Sigmoid colon (tissue), 7 donors: ENCODE data around the gene SEC24B. TPM values are rescaled to one million over a fixed set of nuclear protein-coding genes. Genes with fewer than 3 reads are reported as not detected.

Experiments used
- DNase-seq: peaks from one replicate; pipeline ENCODE4 v3.0.0-alpha.2; 2019
- H3K27ac ChIP-seq, 4 donors: fragments of 200-600 bp; sonication (generic); one replicate each; pipeline ENCODE4 v1.5.1; 2016 to 2019; ENCODE audit warnings: mild to moderate bottlenecking in 1 of 4
- H3K27me3 ChIP-seq, 3 donors: fragments of 200-600 bp; sonication (generic); one replicate each; pipeline ENCODE4 v1.5.1; 2019; ENCODE audit warnings: mild to moderate bottlenecking in 1 of 3
- H3K36me3 ChIP-seq, 4 donors: fragments of 200-600 bp; sonication (generic); one replicate each; pipeline ENCODE4 v1.5.1; 2016 to 2019
- H3K4me1 ChIP-seq, 4 donors: fragments of 200-600 bp; sonication (generic); one replicate each; pipeline ENCODE4 v1.5.1; 2017 to 2019
- H3K4me3 ChIP-seq, 4 donors: fragments of 200-600 bp; sonication (generic); one replicate each; pipeline ENCODE4 v1.5.1; 2017 to 2019; ENCODE audit warnings: mild to moderate bottlenecking in 2 of 4, moderate library complexity in 1 of 4
- H3K9me3 ChIP-seq, 4 donors: fragments of 200-600 bp in 3 of 4; sonication (generic) in 3 of 4; one replicate each; pipeline versions ENCODE4 v1.5.1 to v1.6.1; 2013 to 2019
- EP300 ChIP-seq, 4 donors: sonication (generic); formaldehyde crosslinking; IDR thresholded peaks; one replicate each; pipeline ENCODE4 v1.6.1; 2017; ENCODE audit warnings: antibody characterized with exemption in 4 of 4
- POLR2A ChIP-seq, 2 donors: fragments of 450-650 bp; IDR thresholded peaks; one replicate each; pipeline ENCODE4 v1.6.1; 2016; ENCODE audit warnings: antibody characterized with exemption in 2 of 2, mild to moderate bottlenecking in 2 of 2, moderate library complexity in 2 of 2
- POLR2AphosphoS5 ChIP-seq, 4 donors: sonication (generic); formaldehyde crosslinking; IDR thresholded peaks; one replicate each; pipeline ENCODE4 v1.6.1; 2017; ENCODE audit warnings: antibody characterized with exemption in 4 of 4
- WGBS, 2 donors: extraction: QIAGEN DNeasy Blood & Tissue Kit; methylation state at CpG; one replicate each; pipeline ENCODE4 v1.1.7; 2013; 5-methylcytosine and 5-hydroxymethylcytosine counted together
- intact Hi-C: fragments of 100-400 bp; cut with DNase I; formaldehyde crosslinking; loops from one replicate; pipeline ENCODE4 v1.15.1; 2023
- polyA plus RNA-seq, 3 donors: library from polyadenylated mRNA; stranded (reverse); fragments of 200-250 nt; gene quantifications; one replicate each; pipeline ENCODE4 v1.2.3, GENCODE V29; 2013
- total RNA-seq, 4 donors: library from RNA; depleted of rRNA; stranded (reverse); fragments of >200 nt; gene quantifications; one replicate each; pipeline ENCODE4 v1.1.0, GENCODE V29; 2016
- TF ChIP-seq, protein P1 (sequence below), 4 experiments: fragments of 450-650 bp in 3 of 4; fragments of 200-600 bp in 1 of 4; IDR thresholded peaks; one replicate each; pipeline ENCODE4 v1.5.1; 2016 to 2019; ENCODE audit warnings: antibody characterized with exemption in 4 of 4, mild to moderate bottlenecking in 3 of 4, moderate library complexity in 2 of 4
- donor health status: healthy with polysubstance abuse.
- donor health status: Bipolar disorder and iron deficiency.
- donor health status: healthy.

SEC24B gene
- total and polyA plus RNA-seq, 7 donors = 9.7 to 41.8 (median 35.3) TPM

DNA sequence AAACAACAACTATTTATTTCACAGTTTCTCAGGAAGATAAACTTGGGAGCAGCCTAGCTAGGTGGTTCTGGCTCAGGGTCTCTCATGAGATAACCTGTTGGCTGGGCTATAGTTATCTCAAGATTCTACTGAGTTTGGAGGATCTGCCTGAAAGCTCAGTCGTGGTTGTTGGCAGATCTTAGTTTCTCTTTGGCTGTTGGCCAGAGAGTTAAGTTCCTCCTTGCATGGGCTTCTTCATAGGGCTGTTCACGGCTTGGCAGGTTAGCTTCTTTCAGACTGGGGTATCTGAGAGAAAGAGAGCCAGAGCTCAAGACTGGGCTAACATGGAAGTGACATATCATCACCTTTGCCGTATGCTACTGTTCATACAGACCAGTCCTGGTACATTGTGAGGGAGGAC lies 28.7 kb downstream of the SEC24B start:
- Histone ChIP-seq H3K9me3 (no peaks in the 10 kb centered on the region), H3K36me3 (peaks cover 0 to 20% (median 12%) of the 10 kb centered on the region in 4 donors), H3K4me1 (peaks cover 0 to 35% (median 7%) of the 10 kb centered on the region in 4 donors), H3K4me3 (no peak overlapping the region), H3K27me3 (no peaks in the 10 kb centered on the region), H3K27ac (no peak overlapping the region)
- WGBS, 2 donors = 61 to 67% methylated on average over 3 of the region's 3 CpGs
- no peak for TF ChIP-seq POLR2A (IDR thresholded peaks at IDR 0.05)
- TF ChIP-seq, protein P1, sequence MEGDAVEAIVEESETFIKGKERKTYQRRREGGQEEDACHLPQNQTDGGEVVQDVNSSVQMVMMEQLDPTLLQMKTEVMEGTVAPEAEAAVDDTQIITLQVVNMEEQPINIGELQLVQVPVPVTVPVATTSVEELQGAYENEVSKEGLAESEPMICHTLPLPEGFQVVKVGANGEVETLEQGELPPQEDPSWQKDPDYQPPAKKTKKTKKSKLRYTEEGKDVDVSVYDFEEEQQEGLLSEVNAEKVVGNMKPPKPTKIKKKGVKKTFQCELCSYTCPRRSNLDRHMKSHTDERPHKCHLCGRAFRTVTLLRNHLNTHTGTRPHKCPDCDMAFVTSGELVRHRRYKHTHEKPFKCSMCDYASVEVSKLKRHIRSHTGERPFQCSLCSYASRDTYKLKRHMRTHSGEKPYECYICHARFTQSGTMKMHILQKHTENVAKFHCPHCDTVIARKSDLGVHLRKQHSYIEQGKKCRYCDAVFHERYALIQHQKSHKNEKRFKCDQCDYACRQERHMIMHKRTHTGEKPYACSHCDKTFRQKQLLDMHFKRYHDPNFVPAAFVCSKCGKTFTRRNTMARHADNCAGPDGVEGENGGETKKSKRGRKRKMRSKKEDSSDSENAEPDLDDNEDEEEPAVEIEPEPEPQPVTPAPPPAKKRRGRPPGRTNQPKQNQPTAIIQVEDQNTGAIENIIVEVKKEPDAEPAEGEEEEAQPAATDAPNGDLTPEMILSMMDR (IDR thresholded peaks at IDR 0.05) = no peak
- TF ChIP-seq EP300 (IDR thresholded peaks at IDR 0.05) = no peak
- no peak for TF ChIP-seq POLR2AphosphoS5 (IDR thresholded peaks at IDR 0.05)
- DNase-seq = no peak
- intact Hi-C loops = no loop called here

DNA sequence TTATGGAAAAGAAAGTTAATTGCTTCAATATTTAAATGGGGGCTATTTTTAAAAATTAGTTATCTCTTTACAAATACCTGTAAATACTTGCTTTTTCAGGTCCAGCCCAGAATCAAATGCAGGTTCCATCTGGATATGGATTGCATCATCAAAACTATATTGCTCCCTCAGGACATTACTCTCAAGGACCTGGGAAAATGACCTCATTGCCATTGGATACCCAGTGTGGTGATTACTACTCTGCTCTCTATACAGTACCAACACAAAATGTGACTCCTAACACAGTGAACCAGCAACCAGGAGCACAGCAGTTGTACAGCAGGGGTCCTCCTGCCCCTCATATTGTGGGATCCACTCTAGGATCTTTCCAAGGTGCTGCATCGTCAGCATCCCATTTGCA lies 29.2 kb downstream of the SEC24B start:
- intact Hi-C loops = no loop called here
- DNase-seq = no peak
- no peak overlapping the region for H3K4me3 ChIP-seq
- peaks cover 0 to 20% (median 12%) of the 10 kb centered on the region in 4 donors for H3K36me3 ChIP-seq
- H3K9me3 ChIP-seq = no peaks in the 10 kb centered on the region
- no peak for TF ChIP-seq EP300 (IDR thresholded peaks at IDR 0.05)
- TF ChIP-seq POLR2AphosphoS5 (IDR thresholded peaks at IDR 0.05) = no peak
- TF ChIP-seq, protein P1 (IDR thresholded peaks at IDR 0.05) = no peak
- no peak for TF ChIP-seq POLR2A (IDR thresholded peaks at IDR 0.05)
- H3K4me1 ChIP-seq = peaks cover 0 to 38% (median 7%) of the 10 kb centered on the region in 4 donors
- 100% methylated on average over 1 of the region's 1 CpG for WGBS, 2 donors
- H3K27me3 ChIP-seq = no peaks in the 10 kb centered on the region
- no peak overlapping the region for H3K27ac ChIP-seq

DNA sequence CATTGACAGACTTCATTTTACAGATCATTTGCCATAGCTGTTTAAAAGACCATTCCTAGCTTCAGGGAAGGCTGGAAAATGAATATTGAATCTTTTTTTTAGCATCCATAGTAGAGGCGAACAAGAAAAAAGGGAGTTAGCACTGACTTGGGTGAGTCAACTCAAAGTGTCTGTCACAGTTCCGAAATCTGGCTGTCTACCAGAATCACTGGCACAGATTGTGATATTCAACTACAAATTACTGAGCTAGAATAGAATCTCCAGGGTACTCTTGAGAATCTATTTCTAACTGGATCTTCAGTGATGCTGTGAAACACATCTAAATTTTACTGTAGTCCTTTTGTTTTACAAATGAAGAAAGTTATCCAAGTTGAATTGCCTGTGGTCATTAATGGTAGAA lies 31.5 kb downstream of the SEC24B start:
- TF ChIP-seq POLR2AphosphoS5 (IDR thresholded peaks at IDR 0.05) (no peak), EP300 (IDR thresholded peaks at IDR 0.05) (no peak), POLR2A (IDR thresholded peaks at IDR 0.05) (no peak)
- TF ChIP-seq, protein P1 (IDR thresholded peaks at IDR 0.05) = no peak
- Histone ChIP-seq H3K27ac (no peak overlapping the region), H3K27me3 (no peaks in the 10 kb centered on the region), H3K36me3 (peaks cover 0 to 26% (median 12%) of the 10 kb centered on the region in 4 donors), H3K4me1 (peaks cover 0 to 36% (median 10%) of the 10 kb centered on the region in 4 donors), H3K9me3 (no peaks in the 10 kb centered on the region), H3K4me3 (no peak overlapping the region)
- 87 to 93% methylated on average over 2 of the region's 2 CpGs for WGBS, 2 donors
- DNase-seq = no peak
- intact Hi-C loops = no loop called here

DNA sequence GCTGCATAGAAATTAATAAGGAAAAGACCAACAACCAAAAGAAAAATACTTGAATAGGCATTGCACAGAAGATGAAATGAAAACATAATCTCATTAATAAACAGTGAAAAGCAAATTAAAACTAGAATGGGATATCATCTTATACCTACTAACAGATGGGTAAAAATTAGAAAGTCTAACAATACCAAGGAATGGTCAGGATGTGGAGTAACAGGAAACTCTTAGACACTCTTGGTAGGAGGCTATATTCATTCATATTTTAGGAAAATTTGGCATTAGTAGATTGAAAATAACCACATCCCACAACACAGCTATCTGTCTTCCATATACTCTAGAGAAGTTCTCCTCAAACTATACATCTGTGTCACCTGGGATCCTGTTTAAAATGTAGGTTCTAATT lies 36.3 kb downstream of the SEC24B start:
- intact Hi-C loops = loop anchor here (5.0 kb wide), 1 partner anchor 33 kb away; no protein-coding TSS in a partner anchor
- Histone ChIP-seq H3K27me3 (no peaks in the 10 kb centered on the region), H3K9me3 (no peaks in the 10 kb centered on the region), H3K4me1 (peaks cover 0 to 60% (median 17%) of the 10 kb centered on the region in 4 donors), H3K27ac (no peak overlapping the region), H3K4me3 (no peak overlapping the region), H3K36me3 (peaks cover 0 to 13% (median 0%) of the 10 kb centered on the region in 4 donors)
- TF ChIP-seq, protein P1 (IDR thresholded peaks at IDR 0.05) = no peak
- TF ChIP-seq POLR2AphosphoS5 (IDR thresholded peaks at IDR 0.05) (no peak), EP300 (IDR thresholded peaks at IDR 0.05) (no peak), POLR2A (IDR thresholded peaks at IDR 0.05) (no peak)
- no peak for DNase-seq

DNA sequence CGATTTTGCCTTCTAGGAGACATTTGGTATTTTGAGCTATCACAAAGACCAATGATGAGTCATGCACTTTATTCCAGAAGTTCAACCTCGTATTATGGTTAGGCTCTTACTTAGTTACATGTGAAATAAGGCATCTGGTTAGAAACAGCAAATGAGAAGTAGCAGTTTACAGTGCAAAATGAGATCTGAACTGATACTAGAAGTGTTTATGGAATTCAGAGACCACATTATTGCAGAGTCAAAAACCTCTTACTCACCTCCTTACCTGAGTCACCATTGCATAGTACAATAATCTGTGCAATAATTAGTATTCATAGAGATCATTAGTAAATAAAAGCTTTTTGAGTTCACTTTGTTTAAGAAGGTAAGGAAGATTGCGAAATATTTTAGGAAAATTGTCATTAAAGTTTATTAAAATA lies 38.7 kb downstream of the SEC24B start:
- no peaks in the 10 kb centered on the region for H3K27me3 ChIP-seq
- no peak overlapping the region for H3K27ac ChIP-seq
- whole genome bisulfite sequencing, 2 donors = 73 to 76% methylated on average over 3 of the region's 3 CpGs
- H3K4me3 ChIP-seq = no peak overlapping the region
- peaks cover 0 to 51% (median 15%) of the 10 kb centered on the region in 4 donors for H3K4me1 ChIP-seq
- DNase-seq = no peak
- TF ChIP-seq, protein P1 (IDR thresholded peaks at IDR 0.05) = no peak
- TF ChIP-seq POLR2A (IDR thresholded peaks at IDR 0.05) (no peak), POLR2AphosphoS5 (IDR thresholded peaks at IDR 0.05) (no peak), EP300 (IDR thresholded peaks at IDR 0.05) (no peak)
- intact Hi-C loops = loop anchor here (5.0 kb wide), 1 partner anchor 35 kb away; no protein-coding TSS in a partner anchor
- H3K36me3 ChIP-seq = peaks cover 0 to 13% (median 0%) of the 10 kb centered on the region in 4 donors
- no peaks in the 10 kb centered on the region for H3K9me3 ChIP-seq
